ENCODE measurements around the gene PAGE2. TPM values are rescaled to one million over a fixed set of nuclear protein-coding genes. Genes with fewer than 3 reads are reported as not detected.

Gene PAGE2
- total and polyA plus RNA-seq, 2 of the 13 experiments (the other 11 are each of a cell fraction or from before 2014, with no cell fraction given) = not detected

DNA sequence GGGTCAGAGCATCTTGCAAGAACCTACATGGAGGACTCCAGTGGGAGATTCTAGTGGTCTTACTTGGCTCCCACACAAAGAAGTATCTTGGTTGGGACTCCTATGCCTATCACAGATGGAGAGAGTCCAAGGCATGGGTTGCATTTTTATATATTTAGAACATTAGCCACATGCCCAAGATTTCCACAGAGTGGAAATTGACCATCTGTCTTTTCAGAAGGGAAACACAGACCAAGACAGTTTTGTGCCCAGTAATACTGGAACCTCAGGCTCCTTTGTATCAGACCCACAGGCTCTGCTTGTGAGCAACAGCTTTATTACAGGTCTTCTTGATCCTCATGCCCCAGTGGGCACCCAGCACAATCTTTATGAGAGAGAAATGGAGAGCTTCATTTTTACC is 43.6 kb downstream of the PAGE2 start:
- TF ChIP-seq ZBTB42 (CRISPR knock-in tag; IDR thresholded peaks at IDR 0.05) (no peak), TP53 (CRISPR knock-in tag; conservative IDR thresholded peaks at IDR 0.05) (no peak), FLYWCH1 (CRISPR knock-in tag; IDR thresholded peaks at IDR 0.05) (no peak), ZNF605 (CRISPR knock-in tag; IDR thresholded peaks at IDR 0.05) (no peak), ETV6 (CRISPR knock-in tag; conservative IDR thresholded peaks at IDR 0.05) (no peak)
- TF ChIP-seq, protein P1, sequence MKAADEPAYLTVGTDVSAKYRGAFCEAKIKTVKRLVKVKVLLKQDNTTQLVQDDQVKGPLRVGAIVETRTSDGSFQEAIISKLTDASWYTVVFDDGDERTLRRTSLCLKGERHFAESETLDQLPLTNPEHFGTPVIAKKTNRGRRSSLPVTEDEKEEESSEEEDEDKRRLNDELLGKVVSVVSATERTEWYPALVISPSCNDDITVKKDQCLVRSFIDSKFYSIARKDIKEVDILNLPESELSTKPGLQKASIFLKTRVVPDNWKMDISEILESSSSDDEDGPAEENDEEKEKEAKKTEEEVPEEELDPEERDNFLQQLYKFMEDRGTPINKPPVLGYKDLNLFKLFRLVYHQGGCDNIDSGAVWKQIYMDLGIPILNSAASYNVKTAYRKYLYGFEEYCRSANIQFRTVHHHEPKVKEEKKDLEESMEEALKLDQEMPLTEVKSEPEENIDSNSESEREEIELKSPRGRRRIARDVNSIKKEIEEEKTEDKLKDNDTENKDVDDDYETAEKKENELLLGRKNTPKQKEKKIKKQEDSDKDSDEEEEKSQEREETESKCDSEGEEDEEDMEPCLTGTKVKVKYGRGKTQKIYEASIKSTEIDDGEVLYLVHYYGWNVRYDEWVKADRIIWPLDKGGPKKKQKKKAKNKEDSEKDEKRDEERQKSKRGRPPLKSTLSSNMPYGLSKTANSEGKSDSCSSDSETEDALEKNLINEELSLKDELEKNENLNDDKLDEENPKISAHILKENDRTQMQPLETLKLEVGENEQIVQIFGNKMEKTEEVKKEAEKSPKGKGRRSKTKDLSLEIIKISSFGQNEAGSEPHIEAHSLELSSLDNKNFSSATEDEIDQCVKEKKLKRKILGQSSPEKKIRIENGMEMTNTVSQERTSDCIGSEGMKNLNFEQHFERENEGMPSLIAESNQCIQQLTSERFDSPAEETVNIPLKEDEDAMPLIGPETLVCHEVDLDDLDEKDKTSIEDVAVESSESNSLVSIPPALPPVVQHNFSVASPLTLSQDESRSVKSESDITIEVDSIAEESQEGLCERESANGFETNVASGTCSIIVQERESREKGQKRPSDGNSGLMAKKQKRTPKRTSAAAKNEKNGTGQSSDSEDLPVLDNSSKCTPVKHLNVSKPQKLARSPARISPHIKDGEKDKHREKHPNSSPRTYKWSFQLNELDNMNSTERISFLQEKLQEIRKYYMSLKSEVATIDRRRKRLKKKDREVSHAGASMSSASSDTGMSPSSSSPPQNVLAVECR (CRISPR knock-in tag; IDR thresholded peaks at IDR 0.05; ENCODE audit: borderline replicate concordance) = no peak
- TF ChIP-seq, protein P2, sequence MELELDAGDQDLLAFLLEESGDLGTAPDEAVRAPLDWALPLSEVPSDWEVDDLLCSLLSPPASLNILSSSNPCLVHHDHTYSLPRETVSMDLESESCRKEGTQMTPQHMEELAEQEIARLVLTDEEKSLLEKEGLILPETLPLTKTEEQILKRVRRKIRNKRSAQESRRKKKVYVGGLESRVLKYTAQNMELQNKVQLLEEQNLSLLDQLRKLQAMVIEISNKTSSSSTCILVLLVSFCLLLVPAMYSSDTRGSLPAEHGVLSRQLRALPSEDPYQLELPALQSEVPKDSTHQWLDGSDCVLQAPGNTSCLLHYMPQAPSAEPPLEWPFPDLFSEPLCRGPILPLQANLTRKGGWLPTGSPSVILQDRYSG (CRISPR knock-in tag; IDR thresholded peaks at IDR 0.05) = no peak
- Histone ChIP-seq H3K79me2 (ENCODE audit: insufficient read depth, low read length) (no peaks in the 10 kb centered on the region), H3K27me3 (ENCODE audit: control insufficient read depth in 1 of 2, insufficient read depth in 2 of 2, low read length in 2 of 2) (no peaks in the 10 kb centered on the region), H2AFZ (ENCODE audit: low read length) (no peak overlapping the region), H4K20me1 (ENCODE audit: insufficient read depth, low read length) (no peaks in the 10 kb centered on the region), H3K4me3 (replicated peaks in 1 of 3; ENCODE audit: insufficient read depth in 1 of 3, low read depth in 2 of 3, low read length in 3 of 3) (no peak overlapping the region), H3K9ac (ENCODE audit: insufficient read depth, low read depth, low read length) (no peak overlapping the region), H3K4me1 (ENCODE audit: insufficient read depth, low read length) (no peaks in the 10 kb centered on the region), H3K4me2 (ENCODE audit: low read depth, low read length) (no peak overlapping the region), H3K36me3 (replicated peaks in 1 of 2; ENCODE audit: control insufficient read depth in 1 of 2, insufficient read depth in 2 of 2, low read length in 2 of 2) (no peaks in the 10 kb centered on the region), H3K27ac (ENCODE audit: extremely low read length, insufficient read depth, low read length) (no peak overlapping the region), H3K9me3 (ENCODE audit: low read length) (no peaks in the 10 kb centered on the region)
- ChIA-PET POLR2A (no interaction called here), CTCF (ENCODE audit: low intra/inter-chr PET ratio, low total read pairs) (no interaction called here)
- no peak for DNase-seq (ENCODE audit: low spot score)
- ATAC-seq = no peak
- intact Hi-C loops (cut with micrococcal nuclease; ENCODE audit: unreplicated experiment) (no loop called here), in situ Hi-C loops (cut with HindIII; ENCODE audit: extremely low pct_ligation_motif_present, low pct_unique_long_range_greater_than_20kb) (loop anchor here (10.0 to 25.0 kb wide), 2 partner anchors 212 to 580 kb away; partner anchors contain the start of gene RRAGB)
- BruUV-seq (replicated peaks) = no TSS peak
- no peak for FAIRE-seq
